VCaP (cell line): ENCODE results near the gene NPTX1.

Experiments
- H3K27ac ChIP-seq: fragments of 450-650 bp; 2 replicates; pipeline ENCODE4 v1.5.1; 2017
- TF ChIP-seq, protein P1 (sequence below): fragments of 450-650 bp; conservative IDR thresholded peaks from 2 replicates; pipeline ENCODE4 v1.5.1; 2017; ENCODE audit warnings: mild to moderate bottlenecking, moderate library complexity

The NPTX1 gene

DNA sequence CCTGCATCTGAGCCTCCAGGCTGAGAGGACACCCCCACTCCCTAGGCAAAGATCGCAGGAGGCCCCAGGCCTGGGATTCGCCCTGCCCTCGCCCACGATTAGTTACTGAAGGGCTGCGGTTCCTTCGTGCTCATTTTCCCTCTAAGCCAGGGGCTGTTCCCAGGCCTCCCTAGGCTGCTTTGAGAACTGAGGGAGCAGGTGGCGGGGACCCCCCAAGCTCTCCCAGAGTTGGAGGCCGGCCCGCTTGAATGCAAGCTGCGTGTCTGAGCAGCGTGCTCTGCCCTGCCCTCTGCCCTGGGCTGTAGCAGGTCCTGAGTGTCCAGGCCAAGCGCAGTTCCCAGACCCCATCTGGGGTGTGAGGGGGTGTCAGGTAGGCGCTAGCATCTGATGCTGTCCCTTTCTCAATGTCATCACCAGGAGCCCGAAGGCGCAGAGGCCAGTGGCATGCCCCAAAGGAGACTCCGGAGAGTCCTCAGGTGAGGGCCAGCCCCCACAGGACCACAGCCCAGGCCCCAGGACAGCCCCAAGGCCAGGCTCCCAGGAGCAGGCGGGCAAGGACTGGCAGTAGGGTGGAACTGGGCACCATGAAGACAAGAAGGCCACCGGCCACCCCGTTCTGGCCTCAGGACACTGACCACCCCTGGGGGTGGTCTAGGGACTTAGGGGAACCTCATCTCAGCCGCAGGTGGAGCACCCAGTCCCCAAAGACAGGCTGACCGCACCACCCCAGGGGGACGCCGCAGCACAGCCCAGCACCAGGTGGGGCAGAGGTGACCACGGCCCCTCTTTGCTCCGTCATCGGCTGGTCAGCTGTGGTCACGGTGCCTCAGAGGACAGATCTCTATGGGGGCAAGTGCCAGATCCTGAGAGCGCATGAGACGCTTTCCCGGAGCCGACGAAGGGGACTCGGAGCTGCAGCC is 46.8 kb downstream of the NPTX1 start:
- no peak overlapping the region for H3K27ac ChIP-seq
- TF ChIP-seq, protein P1, sequence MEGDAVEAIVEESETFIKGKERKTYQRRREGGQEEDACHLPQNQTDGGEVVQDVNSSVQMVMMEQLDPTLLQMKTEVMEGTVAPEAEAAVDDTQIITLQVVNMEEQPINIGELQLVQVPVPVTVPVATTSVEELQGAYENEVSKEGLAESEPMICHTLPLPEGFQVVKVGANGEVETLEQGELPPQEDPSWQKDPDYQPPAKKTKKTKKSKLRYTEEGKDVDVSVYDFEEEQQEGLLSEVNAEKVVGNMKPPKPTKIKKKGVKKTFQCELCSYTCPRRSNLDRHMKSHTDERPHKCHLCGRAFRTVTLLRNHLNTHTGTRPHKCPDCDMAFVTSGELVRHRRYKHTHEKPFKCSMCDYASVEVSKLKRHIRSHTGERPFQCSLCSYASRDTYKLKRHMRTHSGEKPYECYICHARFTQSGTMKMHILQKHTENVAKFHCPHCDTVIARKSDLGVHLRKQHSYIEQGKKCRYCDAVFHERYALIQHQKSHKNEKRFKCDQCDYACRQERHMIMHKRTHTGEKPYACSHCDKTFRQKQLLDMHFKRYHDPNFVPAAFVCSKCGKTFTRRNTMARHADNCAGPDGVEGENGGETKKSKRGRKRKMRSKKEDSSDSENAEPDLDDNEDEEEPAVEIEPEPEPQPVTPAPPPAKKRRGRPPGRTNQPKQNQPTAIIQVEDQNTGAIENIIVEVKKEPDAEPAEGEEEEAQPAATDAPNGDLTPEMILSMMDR, result no peak

DNA sequence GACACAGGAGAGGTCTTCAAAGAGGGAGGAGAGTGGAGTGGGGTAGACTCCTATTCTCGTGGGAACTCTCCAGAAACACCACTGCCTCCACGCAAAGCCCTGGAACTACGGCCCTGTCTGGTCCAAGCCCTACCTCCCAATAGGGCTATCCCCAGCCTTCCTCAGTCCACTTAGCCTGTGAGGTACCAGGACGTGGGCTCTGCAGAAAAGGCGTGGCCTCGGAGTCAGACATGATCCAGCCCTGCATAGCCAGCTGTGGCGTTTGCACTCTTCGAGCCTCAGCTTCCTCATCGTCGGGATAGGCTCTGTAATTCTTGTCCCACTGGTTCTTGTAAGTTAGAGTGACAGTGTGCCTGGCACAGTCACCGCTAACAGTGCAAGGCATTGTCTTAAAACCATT is 47.6 kb downstream of the NPTX1 start:
- TF ChIP-seq, protein P1, result no peak
- H3K27ac ChIP-seq, result no peak overlapping the region

DNA sequence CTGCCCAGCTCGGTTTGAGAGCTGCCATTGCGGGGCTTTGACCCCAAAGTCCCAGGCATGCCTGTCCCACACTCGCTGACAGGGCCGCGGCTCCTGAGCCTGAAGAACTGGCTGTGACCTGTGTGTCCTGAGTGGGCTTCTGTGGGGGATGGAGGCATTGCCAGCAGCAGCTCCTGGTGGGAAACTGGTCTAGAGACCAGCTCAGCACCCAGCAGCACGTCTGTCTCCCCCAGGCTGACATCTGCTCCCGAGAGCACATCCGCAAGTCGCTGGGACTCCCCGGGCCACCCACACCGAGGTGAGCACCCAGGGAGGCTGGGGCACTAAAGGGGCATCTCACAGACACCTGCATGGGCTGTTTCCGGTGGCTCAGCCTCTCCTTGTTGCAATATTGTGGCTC is 48.0 kb downstream of the NPTX1 start:
- TF ChIP-seq, protein P1, result no peak
- H3K27ac ChIP-seq, result no peak overlapping the region

DNA sequence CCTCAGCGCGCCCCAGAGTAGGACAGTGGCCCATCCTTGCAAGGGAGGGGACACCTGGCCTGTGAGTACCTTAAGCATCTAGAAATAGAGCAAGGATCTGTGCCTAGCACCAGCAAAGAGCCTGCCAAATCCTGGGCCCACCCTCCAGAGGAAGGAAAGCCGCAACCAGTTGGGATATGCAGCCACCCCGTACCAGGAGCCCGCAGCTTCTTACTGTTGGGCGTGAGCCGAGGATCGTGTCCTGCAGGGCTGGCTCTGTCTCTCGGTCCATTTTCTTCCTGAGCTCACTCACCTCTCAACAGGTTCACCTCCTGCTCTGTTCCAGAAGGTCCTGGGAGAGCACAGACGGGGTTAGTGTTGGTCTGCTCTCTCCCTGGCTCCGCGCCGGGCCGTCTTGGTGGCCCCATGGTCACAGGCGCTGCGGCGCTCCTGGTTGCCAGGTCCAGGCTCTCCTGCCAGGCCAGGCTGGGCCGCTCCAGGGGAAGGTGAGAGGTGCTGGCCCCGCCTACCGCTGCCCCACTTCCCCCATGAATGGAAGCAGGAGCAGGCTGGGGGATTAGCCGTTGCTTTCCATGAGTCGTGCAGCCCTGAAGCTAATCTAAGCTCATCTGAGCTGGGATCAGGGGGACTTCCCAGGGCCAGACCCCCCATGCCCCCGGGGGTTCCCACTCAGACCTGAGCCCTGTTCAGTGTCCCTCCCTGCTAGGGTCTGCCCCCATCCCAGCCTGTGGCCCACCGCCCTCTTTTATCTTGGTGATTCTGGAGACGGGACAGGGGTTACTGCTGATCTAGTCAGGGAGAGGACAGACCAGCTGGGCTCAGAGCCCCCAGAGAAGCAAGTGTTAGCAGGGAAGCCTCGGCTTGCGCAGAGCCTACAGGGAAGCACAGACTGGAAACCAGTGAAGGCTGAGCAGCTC is 48.8 kb downstream of the NPTX1 start:
- H3K27ac ChIP-seq, result no peak overlapping the region; the same call in 1 of the 2 replicates
- TF ChIP-seq, protein P1, result no peak

DNA sequence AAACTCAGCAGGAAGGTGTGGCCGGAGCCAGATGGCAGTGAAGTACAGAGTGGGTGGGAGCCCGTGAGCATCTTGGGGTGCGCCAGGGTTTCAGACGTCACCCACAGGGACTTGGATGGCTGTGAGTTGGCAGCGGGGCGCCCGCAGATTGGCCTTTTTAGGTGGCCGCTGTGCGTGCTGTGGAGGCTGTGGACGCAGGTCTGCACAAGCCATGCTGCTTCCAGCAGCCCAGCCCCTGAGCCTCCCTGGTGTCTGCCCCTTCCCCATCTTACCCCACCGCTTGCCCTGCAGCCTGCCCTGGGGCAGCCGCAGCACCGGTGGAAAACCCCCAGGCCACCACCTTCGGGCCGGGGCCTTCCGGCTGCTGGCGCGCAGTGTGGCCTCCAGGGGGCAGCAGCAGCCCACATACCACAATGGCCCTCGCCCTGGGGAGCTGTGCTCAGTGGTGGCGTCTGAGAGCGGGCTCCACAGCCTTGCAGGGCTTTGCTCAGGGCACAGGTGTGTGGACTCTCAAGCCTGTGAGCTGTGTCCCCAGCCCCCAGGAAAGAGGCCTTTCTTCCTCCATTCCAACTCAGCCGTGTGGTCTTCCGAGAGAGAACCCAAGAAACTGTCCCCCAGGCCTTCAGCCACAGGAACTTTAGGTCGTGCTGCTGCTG is 49.6 kb downstream of the NPTX1 start:
- TF ChIP-seq, protein P1, result peak; percentile 99
- H3K27ac ChIP-seq, result no peak overlapping the region; the same call in 1 of the 2 replicates

DNA sequence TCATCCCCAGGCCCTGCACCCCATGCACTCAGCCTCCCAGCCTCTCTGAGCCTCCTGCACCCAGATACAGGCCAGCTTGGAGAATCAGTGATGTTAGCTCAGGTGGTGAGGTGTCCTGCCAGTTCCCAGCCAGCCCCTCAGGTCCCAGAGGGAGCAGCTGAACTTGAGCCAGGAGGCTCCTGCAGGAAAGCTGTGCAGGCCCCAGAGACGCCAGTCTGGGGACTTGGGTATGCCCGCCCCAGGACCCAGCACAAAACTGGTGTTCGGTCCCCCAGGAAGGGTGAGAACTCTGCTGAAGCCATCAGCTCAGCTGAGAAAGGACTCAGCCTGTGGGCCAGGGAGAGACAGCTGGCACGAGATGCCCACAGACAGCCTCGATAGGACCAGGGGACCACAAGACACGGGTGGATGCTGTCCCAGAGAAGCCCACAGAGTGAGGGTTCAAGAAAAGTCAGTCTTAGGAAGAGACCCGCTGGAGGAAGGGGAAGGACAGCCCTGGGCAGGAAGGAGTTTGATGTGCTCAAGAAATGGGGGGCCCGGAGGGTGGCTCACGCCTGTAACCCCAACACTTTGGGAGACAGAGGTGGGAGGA is 50.5 kb downstream of the NPTX1 start:
- TF ChIP-seq, protein P1, result no peak
- H3K27ac ChIP-seq, result no peak overlapping the region
